HL-60 (cell line): Measurements from ENCODE around the gene CNDP1.

Experiments used
- DNase-seq, 2 experiments: peaks; one replicate each; pipeline ENCODE4 v3.0.0-alpha.2; 2010 to 2020; ENCODE audit warnings: low read depth in 1 of 2, low spot score in 1 of 2
- H3K27ac ChIP-seq: fragments of 250-450 bp; sonication (Bioruptor Pico); replicated peaks from 2 replicates; pipeline ENCODE4 v1.5.1; 2020; ENCODE audit warnings: mild to moderate bottlenecking, moderate library complexity
- H3K27me3 ChIP-seq: fragments of 250-450 bp; sonication (Bioruptor Pico); 2 replicates; pipeline ENCODE4 v1.5.1; 2021; ENCODE audit warnings: mild to moderate bottlenecking, moderate library complexity; ENCODE audit not compliant: insufficient read depth, poor library complexity, severe bottlenecking
- H3K4me3 ChIP-seq: replicated peaks from 2 replicates; pipeline ENCODE4 v1.5.1; 2011; ENCODE audit warnings: mild to moderate bottlenecking, control low read depth, low read length; ENCODE audit not compliant: insufficient read depth
- GABPA ChIP-seq: IDR thresholded peaks from 2 replicates; pipeline ENCODE4 v1.6.1; 2012; ENCODE audit warnings: low read depth
- POLR2AphosphoS5 ChIP-seq: IDR thresholded peaks from 2 replicates; pipeline ENCODE4 v1.6.1; 2012; ENCODE audit warnings: low read depth
- SPI1 ChIP-seq: IDR thresholded peaks from 2 replicates; pipeline ENCODE4 v1.6.1; 2012; ENCODE audit warnings: low read depth, mild to moderate bottlenecking, borderline replicate concordance
- TF ChIP-seq, protein P1 (sequence below): IDR thresholded peaks from one replicate; pipeline ENCODE4 v1.5.1; 2011; ENCODE audit warnings: low read length, control low read depth, inconsistent platforms; ENCODE audit not compliant: insufficient read depth
- TF ChIP-seq, protein P2 (sequence below): IDR thresholded peaks from 2 replicates; pipeline ENCODE4 v1.6.1; 2012; ENCODE audit warnings: low read depth; ENCODE audit not compliant: insufficient replicate concordance

Gene CNDP1

DNA sequence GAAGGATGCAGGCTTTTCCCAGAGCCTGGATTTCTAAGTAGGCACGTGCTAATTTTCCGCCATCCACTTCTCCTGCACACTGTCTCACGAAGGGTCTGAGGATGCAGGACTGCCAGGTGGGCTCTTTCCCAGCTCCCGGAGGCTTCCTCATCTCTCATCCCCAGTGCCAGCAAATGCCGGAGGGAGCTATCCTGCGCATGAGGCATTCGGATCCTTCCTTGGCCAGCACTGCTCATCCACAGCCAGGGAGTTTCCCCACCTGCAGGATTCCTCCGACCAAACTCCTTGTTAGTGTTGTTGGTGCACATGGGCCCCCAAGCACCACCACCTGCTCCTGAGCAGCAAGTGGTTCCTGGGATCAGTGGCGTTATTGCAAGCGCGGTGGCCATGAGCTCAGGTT lies 5.0 kb downstream of the CNDP1 start:
- no peak for TF ChIP-seq GABPA
- TF ChIP-seq, protein P1, sequence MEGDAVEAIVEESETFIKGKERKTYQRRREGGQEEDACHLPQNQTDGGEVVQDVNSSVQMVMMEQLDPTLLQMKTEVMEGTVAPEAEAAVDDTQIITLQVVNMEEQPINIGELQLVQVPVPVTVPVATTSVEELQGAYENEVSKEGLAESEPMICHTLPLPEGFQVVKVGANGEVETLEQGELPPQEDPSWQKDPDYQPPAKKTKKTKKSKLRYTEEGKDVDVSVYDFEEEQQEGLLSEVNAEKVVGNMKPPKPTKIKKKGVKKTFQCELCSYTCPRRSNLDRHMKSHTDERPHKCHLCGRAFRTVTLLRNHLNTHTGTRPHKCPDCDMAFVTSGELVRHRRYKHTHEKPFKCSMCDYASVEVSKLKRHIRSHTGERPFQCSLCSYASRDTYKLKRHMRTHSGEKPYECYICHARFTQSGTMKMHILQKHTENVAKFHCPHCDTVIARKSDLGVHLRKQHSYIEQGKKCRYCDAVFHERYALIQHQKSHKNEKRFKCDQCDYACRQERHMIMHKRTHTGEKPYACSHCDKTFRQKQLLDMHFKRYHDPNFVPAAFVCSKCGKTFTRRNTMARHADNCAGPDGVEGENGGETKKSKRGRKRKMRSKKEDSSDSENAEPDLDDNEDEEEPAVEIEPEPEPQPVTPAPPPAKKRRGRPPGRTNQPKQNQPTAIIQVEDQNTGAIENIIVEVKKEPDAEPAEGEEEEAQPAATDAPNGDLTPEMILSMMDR = no peak
- H3K4me3 ChIP-seq = no peak overlapping the region
- peaks cover 9% of the 10 kb centered on the region for H3K27me3 ChIP-seq
- no peak for DNase-seq
- H3K27ac ChIP-seq = no peak overlapping the region

DNA sequence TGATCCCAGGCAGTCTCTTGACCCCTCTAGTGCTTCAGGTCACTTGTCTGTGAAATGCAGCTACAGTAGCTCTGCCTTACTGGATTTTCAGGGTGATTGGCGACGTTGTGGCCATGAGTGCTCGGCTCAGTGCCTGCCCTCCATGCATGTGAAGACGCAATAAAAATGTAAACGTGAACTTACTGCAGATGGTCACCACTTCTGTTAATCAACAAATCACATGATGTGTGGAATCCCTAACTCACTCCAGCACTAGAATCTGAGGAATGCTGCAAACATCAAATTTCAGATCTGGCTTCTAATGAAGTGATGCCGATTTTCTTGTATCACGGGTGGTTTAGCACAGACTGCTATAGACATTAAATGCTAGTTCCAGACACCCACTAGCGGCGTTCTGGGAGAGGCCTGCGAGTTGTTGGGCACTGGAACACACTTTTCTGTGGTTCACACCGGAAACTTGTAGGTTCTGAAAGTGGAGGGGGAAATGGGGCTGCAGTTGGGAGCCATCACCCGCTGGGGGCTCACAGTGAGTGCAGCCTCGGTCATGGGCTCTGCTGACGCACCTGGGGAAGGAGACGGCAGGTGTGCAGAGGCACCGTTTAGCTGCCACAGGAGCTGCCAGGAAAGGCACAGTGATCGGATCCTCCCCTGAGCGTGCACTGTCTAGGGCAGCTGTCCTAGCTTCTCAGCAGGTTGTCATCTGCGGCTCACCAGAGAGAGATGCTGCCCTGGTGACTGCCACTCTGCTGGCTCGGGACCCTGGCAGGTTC lies 6.5 kb downstream of the CNDP1 start:
- no peak overlapping the region for H3K4me3 ChIP-seq
- TF ChIP-seq SPI1 = no peak
- TF ChIP-seq, protein P1 = no peak
- no peak for TF ChIP-seq GABPA
- TF ChIP-seq, protein P2, sequence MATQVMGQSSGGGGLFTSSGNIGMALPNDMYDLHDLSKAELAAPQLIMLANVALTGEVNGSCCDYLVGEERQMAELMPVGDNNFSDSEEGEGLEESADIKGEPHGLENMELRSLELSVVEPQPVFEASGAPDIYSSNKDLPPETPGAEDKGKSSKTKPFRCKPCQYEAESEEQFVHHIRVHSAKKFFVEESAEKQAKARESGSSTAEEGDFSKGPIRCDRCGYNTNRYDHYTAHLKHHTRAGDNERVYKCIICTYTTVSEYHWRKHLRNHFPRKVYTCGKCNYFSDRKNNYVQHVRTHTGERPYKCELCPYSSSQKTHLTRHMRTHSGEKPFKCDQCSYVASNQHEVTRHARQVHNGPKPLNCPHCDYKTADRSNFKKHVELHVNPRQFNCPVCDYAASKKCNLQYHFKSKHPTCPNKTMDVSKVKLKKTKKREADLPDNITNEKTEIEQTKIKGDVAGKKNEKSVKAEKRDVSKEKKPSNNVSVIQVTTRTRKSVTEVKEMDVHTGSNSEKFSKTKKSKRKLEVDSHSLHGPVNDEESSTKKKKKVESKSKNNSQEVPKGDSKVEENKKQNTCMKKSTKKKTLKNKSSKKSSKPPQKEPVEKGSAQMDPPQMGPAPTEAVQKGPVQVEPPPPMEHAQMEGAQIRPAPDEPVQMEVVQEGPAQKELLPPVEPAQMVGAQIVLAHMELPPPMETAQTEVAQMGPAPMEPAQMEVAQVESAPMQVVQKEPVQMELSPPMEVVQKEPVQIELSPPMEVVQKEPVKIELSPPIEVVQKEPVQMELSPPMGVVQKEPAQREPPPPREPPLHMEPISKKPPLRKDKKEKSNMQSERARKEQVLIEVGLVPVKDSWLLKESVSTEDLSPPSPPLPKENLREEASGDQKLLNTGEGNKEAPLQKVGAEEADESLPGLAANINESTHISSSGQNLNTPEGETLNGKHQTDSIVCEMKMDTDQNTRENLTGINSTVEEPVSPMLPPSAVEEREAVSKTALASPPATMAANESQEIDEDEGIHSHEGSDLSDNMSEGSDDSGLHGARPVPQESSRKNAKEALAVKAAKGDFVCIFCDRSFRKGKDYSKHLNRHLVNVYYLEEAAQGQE = no peak
- no peak for TF ChIP-seq POLR2AphosphoS5
- no peak overlapping the region for H3K27ac ChIP-seq
- peaks cover 9% of the 10 kb centered on the region for H3K27me3 ChIP-seq
- no peak for DNase-seq

DNA sequence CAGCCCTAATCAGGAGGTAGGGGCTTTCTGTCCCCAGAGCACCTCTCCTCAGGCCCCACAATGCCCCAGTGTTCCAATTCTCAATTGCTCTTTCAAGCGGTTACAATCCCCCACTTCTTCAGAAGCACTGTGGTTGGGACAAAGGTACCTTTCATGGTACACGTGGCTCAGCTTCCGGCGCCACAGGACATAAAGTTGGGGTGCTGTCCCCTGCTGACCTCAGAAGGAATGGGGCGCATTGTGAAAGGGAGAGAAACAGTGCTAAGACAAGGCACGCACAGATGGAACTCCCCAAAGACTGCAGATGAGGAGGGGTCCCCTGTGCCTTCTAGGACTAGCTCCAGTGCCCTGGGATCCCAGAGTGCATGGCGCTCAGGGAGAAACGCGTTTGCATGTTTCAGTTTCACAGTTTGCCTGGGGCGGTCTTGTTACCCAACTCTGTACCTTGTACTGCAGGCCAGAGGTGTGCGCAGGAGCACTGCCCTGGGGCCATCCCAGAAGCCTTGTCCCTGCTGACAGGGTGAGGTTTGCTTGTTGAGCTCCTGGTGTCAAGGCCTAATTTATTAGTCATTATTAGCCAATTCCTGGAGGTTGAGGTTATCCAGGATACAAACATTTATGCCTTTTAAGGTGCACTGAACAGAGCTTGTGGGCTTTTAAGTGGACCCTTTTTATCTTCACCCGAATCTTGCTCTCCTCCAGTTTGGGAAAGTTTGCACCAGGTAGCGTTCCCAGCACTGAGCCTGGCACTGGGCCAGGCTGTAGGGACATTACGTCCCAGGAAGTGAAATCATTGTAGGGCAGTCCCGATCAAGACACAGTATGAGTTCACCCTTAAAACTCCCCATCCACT lies 7.6 kb downstream of the CNDP1 start:
- TF ChIP-seq SPI1 (no peak), POLR2AphosphoS5 (no peak), GABPA (no peak)
- TF ChIP-seq, protein P2 = no peak
- TF ChIP-seq, protein P1 = no peak
- H3K27me3 ChIP-seq = peaks cover 9% of the 10 kb centered on the region
- H3K27ac ChIP-seq = no peak overlapping the region
- no peak overlapping the region for H3K4me3 ChIP-seq
- DNase-seq = no peak
